HepG2 (cell line): ENCODE results near the gene AKAP8L. TPM values are rescaled to one million over a fixed set of nuclear protein-coding genes. Genes with fewer than 3 reads are reported as not detected.

ENCODE experiments used
- ARNTL ChIP-seq: sonication (generic); formaldehyde crosslinking; IDR thresholded peaks from 2 replicates; pipeline ENCODE4 v1.4.0; 2020; ENCODE audit warnings: mild to moderate bottlenecking, missing genetic modification reagents
- EED ChIP-seq: sonication (generic); formaldehyde crosslinking; IDR thresholded peaks from 2 replicates; pipeline ENCODE4 v1.5.0; 2020; ENCODE audit warnings: mild to moderate bottlenecking, missing genetic modification reagents
- JUN ChIP-seq: sonication (generic); formaldehyde crosslinking; IDR thresholded peaks from 2 replicates; pipeline ENCODE4 v1.4.0; 2020; ENCODE audit warnings: mild to moderate bottlenecking, missing genetic modification reagents
- KAT2B ChIP-seq: fragments of 150-350 bp; IDR thresholded peaks from 2 replicates; pipeline ENCODE4 v1.6.1; 2014; ENCODE audit warnings: low read depth, low read length, borderline replicate concordance
- NFYC ChIP-seq: IDR thresholded peaks from 2 replicates; pipeline ENCODE4 v1.6.1; 2016; ENCODE audit warnings: missing genetic modification reagents, missing compliant biosample characterization
- NPAS2 ChIP-seq: sonication (generic); formaldehyde crosslinking; IDR thresholded peaks from 2 replicates; pipeline ENCODE4 v1.8.0; 2022; ENCODE audit warnings: mild to moderate bottlenecking, missing genetic modification reagents, borderline replicate concordance
- PHF21A ChIP-seq: sonication (generic); formaldehyde crosslinking; IDR thresholded peaks from 2 replicates; pipeline ENCODE4 v1.5.0; 2020; ENCODE audit warnings: mild to moderate bottlenecking, missing genetic modification reagents
- TBL1XR1 ChIP-seq: fragments of 150-350 bp; IDR thresholded peaks from 2 replicates; pipeline ENCODE4 v1.6.1; 2014; ENCODE audit warnings: borderline replicate concordance, low read length; ENCODE audit not compliant: partially characterized antibody
- ZNF20 ChIP-seq: sonication (generic); formaldehyde crosslinking; IDR thresholded peaks from 2 replicates; pipeline ENCODE4 v1.4.0; 2020; ENCODE audit warnings: mild to moderate bottlenecking, moderate library complexity, missing genetic modification reagents
- ZNF234 ChIP-seq: sonication (generic); formaldehyde crosslinking; conservative IDR thresholded peaks from 2 replicates; pipeline ENCODE4 v1.5.1; 2020; ENCODE audit warnings: mild to moderate bottlenecking, missing genetic modification reagents
- ZNF432 ChIP-seq: sonication (generic); formaldehyde crosslinking; IDR thresholded peaks from 2 replicates; pipeline ENCODE4 v1.5.0; 2020; ENCODE audit warnings: missing genetic modification reagents, mild to moderate bottlenecking, borderline replicate concordance
- ZNF616 ChIP-seq: sonication (generic); formaldehyde crosslinking; IDR thresholded peaks from 2 replicates; pipeline ENCODE4 v1.5.0; 2020; ENCODE audit warnings: low read depth, mild to moderate bottlenecking, missing genetic modification reagents
- polyA plus RNA-seq, 8 experiments: library from polyadenylated mRNA; depleted of rRNA in 3 of 8; stranded (reverse) in 7 of 8; unstranded in 1 of 8; fragments of >200 nt; fragmentation: Illumina TruSeq in 4 of 8; extraction: Trizol in 4 of 8; gene quantifications; 2 replicates each; pipeline versions ENCODE4 v1.2.1 to v1.2.3, GENCODE V29; 2011 to 2016; ENCODE audit warnings: low read depth in 4 of 8, missing spikeins in 1 of 8, mixed read lengths in 1 of 8; ENCODE audit not compliant: insufficient read depth in 1 of 8
- total RNA-seq, 5 experiments: library from RNA; depleted of rRNA; stranded (reverse); fragments of >200 nt; fragmentation: Illumina TruSeq; extraction: Trizol; gene quantifications; 2 replicates each; pipeline ENCODE4 v1.2.3, GENCODE V29; 2016; ENCODE audit warnings: low read depth in 1 of 5
- TF ChIP-seq, protein P1 (sequence below): sonication (generic); formaldehyde crosslinking; IDR thresholded peaks from 2 replicates; pipeline ENCODE4 v1.8.0; 2022; ENCODE audit warnings: missing genetic modification reagents, mild to moderate bottlenecking, borderline replicate concordance
- TF ChIP-seq, protein P2 (sequence below): sonication (generic); formaldehyde crosslinking; IDR thresholded peaks from 2 replicates; pipeline ENCODE4 v1.4.0; 2020; ENCODE audit warnings: missing genetic modification reagents
- TF ChIP-seq, protein P3 (sequence below): IDR thresholded peaks from 2 replicates; pipeline ENCODE4 v1.6.1; 2016; ENCODE audit warnings: low read depth, missing genetic modification reagents, missing compliant biosample characterization
- TF ChIP-seq, protein P4 (sequence below): fragments of 450-650 bp; IDR thresholded peaks from 2 replicates; pipeline ENCODE4 v1.6.1; 2016
- TF ChIP-seq, protein P5 (sequence below): sonication (generic); formaldehyde crosslinking; IDR thresholded peaks from 2 replicates; pipeline ENCODE4 v1.8.0; 2023; ENCODE audit warnings: mild to moderate bottlenecking, missing genetic modification reagents

The AKAP8L gene
- total and polyA plus RNA-seq, 2 of the 13 experiments (the other 11 are each of a cell fraction or from before 2014, with no cell fraction given), result 48.2 to 49.6 TPM

DNA sequence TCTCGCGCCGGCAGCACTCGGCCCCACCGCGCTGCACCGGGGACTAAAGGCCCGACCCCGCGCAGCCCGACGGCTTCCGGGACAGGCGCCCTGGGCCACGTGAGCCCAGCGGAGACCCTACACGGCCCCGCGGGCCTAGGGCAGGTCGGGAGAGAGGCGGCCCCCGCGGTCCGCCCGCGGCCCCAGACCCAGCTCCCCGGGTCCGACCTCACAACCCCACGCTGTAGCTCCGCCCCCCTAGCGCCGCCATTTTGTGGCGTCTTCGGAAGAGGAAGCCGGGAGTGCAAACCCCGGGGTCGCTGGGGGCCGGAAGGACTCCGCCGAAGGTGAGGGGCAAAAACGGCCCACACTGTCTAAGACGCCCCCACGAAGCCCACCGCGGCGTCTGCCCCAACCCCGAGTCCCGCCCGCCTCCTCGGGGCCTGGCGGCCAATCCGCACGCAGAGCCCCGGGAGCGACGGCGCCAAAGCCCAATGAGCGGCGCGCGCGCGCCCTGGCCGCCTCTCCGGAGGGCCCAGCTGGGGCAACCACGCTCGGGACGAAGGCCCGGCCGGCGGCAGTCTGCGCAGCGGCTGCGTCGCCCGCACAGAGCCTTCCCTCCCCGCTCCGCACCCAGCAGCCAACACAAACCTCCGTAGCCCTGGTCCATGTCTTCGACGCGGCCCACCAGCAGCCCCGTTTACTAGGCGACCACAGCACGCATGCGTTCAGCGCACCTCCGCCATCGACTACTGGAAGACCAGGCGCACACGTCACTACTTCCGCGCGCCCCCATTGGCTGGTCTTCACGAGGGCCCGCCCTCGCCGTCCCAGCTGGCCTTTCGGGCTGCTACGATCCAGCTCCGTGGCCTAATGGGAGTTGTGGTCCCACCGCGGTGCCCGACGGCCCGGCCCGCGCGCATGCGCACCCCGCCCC lies 39.4 kb downstream of the AKAP8L start, which contains the start of gene AKAP8 (continued):
- TF ChIP-seq, protein P1, sequence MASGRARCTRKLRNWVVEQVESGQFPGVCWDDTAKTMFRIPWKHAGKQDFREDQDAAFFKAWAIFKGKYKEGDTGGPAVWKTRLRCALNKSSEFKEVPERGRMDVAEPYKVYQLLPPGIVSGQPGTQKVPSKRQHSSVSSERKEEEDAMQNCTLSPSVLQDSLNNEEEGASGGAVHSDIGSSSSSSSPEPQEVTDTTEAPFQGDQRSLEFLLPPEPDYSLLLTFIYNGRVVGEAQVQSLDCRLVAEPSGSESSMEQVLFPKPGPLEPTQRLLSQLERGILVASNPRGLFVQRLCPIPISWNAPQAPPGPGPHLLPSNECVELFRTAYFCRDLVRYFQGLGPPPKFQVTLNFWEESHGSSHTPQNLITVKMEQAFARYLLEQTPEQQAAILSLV (CRISPR knock-in tag), result peak; percentile 75; the same call in 1 of the 2 replicates
- TF ChIP-seq KAT2B, result no peak
- TF ChIP-seq ZNF20 (CRISPR knock-in tag), result no peak
- no peak; the same call in 1 of the 2 replicates for TF ChIP-seq ZNF616 (CRISPR knock-in tag)
- peak; percentile 70; the same call in 1 of the 2 replicates for TF ChIP-seq ZNF234
- TF ChIP-seq ZNF432, result no peak
- peak; percentile 7 for TF ChIP-seq TBL1XR1
- TF ChIP-seq JUN (CRISPR knock-in tag), result 0 out of 2 replicates have a peak, but pooled peaks have one; percentile 12
- 0 out of 2 replicates have a peak, but pooled peaks have one; percentile 52 for TF ChIP-seq EED (CRISPR knock-in tag)
- TF ChIP-seq, protein P2, sequence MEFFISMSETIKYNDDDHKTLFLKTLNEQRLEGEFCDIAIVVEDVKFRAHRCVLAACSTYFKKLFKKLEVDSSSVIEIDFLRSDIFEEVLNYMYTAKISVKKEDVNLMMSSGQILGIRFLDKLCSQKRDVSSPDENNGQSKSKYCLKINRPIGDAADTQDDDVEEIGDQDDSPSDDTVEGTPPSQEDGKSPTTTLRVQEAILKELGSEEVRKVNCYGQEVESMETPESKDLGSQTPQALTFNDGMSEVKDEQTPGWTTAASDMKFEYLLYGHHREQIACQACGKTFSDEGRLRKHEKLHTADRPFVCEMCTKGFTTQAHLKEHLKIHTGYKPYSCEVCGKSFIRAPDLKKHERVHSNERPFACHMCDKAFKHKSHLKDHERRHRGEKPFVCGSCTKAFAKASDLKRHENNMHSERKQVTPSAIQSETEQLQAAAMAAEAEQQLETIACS, result peak; percentile 58
- TF ChIP-seq ARNTL (CRISPR knock-in tag), result 0 out of 2 replicates have a peak, but pooled peaks have one; percentile 47
- peak; percentile 90 for TF ChIP-seq NFYC (CRISPR knock-in tag)
- TF ChIP-seq, protein P3, sequence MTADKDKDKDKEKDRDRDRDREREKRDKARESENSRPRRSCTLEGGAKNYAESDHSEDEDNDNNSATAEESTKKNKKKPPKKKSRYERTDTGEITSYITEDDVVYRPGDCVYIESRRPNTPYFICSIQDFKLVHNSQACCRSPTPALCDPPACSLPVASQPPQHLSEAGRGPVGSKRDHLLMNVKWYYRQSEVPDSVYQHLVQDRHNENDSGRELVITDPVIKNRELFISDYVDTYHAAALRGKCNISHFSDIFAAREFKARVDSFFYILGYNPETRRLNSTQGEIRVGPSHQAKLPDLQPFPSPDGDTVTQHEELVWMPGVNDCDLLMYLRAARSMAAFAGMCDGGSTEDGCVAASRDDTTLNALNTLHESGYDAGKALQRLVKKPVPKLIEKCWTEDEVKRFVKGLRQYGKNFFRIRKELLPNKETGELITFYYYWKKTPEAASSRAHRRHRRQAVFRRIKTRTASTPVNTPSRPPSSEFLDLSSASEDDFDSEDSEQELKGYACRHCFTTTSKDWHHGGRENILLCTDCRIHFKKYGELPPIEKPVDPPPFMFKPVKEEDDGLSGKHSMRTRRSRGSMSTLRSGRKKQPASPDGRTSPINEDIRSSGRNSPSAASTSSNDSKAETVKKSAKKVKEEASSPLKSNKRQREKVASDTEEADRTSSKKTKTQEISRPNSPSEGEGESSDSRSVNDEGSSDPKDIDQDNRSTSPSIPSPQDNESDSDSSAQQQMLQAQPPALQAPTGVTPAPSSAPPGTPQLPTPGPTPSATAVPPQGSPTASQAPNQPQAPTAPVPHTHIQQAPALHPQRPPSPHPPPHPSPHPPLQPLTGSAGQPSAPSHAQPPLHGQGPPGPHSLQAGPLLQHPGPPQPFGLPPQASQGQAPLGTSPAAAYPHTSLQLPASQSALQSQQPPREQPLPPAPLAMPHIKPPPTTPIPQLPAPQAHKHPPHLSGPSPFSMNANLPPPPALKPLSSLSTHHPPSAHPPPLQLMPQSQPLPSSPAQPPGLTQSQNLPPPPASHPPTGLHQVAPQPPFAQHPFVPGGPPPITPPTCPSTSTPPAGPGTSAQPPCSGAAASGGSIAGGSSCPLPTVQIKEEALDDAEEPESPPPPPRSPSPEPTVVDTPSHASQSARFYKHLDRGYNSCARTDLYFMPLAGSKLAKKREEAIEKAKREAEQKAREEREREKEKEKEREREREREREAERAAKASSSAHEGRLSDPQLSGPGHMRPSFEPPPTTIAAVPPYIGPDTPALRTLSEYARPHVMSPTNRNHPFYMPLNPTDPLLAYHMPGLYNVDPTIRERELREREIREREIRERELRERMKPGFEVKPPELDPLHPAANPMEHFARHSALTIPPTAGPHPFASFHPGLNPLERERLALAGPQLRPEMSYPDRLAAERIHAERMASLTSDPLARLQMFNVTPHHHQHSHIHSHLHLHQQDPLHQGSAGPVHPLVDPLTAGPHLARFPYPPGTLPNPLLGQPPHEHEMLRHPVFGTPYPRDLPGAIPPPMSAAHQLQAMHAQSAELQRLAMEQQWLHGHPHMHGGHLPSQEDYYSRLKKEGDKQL, result no peak
- TF ChIP-seq, protein P4, sequence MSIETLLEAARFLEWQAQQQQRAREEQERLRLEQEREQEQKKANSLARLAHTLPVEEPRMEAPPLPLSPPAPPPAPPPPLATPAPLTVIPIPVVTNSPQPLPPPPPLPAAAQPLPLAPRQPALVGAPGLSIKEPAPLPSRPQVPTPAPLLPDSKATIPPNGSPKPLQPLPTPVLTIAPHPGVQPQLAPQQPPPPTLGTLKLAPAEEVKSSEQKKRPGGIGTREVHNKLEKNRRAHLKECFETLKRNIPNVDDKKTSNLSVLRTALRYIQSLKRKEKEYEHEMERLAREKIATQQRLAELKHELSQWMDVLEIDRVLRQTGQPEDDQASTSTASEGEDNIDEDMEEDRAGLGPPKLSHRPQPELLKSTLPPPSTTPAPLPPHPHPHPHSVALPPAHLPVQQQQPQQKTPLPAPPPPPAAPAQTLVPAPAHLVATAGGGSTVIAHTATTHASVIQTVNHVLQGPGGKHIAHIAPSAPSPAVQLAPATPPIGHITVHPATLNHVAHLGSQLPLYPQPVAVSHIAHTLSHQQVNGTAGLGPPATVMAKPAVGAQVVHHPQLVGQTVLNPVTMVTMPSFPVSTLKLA, result peak; percentile 13; the same call in 1 of the 2 replicates
- TF ChIP-seq, protein P5, sequence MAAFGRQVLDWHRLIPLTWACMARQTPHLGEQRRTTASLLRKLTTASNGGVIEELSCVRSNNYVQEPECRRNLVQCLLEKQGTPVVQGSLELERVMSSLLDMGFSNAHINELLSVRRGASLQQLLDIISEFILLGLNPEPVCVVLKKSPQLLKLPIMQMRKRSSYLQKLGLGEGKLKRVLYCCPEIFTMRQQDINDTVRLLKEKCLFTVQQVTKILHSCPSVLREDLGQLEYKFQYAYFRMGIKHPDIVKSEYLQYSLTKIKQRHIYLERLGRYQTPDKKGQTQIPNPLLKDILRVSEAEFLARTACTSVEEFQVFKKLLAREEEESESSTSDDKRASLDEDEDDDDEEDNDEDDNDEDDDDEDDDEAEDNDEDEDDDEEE (CRISPR knock-in tag), result peak; percentile 69; the same call in 1 of the 2 replicates
- peak; percentile 55; the same call in 1 of the 2 replicates for TF ChIP-seq PHF21A (CRISPR knock-in tag)
- no peak for TF ChIP-seq NPAS2
